Measurements from ENCODE around the gene TRABD.

GRCh38 chr22:50160947-50161346 is 24.8 kb upstream of the TRABD start:
- TF ChIP-seq CTCF (IDR thresholded peaks at IDR 0.05): no peak
- TF ChIP-seq POLR2A (IDR thresholded peaks at IDR 0.05): no peak

All from heart left ventricle (tissue), 13 donors.